Measurements from ENCODE around the gene KLK7. TPM values are rescaled to one million over a fixed set of nuclear protein-coding genes. Genes with fewer than 3 reads are reported as not detected.
"Not testable (repeated sequence)": the region's sequence is repeated elsewhere in the genome, so short reads cannot be mapped to it uniquely, and the experiment has no call there.

The KLK7 gene
- total RNA-seq, 1 donor from 2014 or later, result 9.3 TPM

DNA sequence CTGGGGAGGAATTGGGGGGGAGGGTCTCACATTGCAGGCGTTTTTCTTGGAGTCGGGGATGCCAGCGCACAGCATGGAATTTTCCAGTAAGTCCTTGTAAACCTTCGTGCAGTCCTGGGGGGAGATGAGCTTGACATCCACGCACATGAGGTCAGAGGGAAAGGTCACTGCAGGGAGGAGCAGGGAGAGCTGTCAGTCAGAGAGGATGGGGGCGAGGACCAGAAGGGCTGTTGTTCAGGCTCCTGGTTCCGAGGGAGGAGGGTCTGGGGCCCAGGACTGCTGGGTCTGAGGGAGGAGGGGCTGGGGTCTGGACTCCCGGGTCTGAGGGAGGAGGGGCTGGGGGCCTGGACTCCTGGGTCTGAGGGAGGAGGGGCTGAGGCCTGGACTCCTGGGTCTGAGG is 4.0 kb downstream of the KLK7 start:
- no peak for TF ChIP-seq CTCF (conservative IDR thresholded peaks at IDR 0.05; ENCODE audit: low read depth, low read length)
- no peak overlapping the region for H3K4me3 ChIP-seq (ENCODE audit: low read depth, low read length)
- no peak for DNase-seq (ENCODE audit: low read depth)

DNA sequence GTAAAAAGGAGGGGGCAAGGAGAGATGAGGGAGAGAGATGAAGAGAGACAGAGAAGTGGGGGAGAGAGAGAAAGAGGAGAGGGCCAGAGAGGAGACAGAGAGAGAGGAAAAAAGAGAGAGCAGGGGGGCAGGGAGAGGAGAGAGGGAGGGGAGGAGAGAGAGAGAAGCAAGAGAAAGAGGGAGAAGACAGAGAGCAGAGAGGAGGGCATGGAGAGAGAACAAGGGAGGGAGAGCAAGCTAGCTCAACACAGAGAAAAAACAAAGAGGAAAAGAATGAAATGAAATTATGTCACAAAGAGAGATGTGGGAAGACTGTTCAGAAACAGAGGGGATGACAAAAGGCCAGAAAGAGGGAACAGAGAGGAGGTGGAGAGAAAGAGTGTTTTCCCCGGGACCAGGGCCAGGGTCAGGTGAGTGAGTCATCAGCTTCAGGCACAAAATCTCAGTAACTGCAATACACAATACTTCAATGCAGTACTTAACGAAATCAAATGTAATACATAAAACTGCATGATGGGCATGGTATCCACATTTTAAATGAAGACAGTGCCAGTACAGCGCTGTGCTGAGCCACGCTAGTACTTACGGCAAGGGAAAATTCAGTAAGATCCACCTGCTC is 4.8 kb downstream of the KLK7 start:
- DNase-seq (ENCODE audit: low read depth), result no peak
- no peak for TF ChIP-seq CTCF (conservative IDR thresholded peaks at IDR 0.05; ENCODE audit: low read depth, low read length)
- no peak overlapping the region for H3K4me3 ChIP-seq (ENCODE audit: low read depth, low read length)

- no peak overlapping the region for H3K4me3 ChIP-seq (ENCODE audit: low read depth, low read length)
- TF ChIP-seq CTCF (conservative IDR thresholded peaks at IDR 0.05; ENCODE audit: low read depth, low read length), result no peak
- no peak for DNase-seq (ENCODE audit: low read depth)
Measured at GRCh38 chr19:50977626-50978025, 6.1 kb downstream of the KLK7 start.

DNA sequence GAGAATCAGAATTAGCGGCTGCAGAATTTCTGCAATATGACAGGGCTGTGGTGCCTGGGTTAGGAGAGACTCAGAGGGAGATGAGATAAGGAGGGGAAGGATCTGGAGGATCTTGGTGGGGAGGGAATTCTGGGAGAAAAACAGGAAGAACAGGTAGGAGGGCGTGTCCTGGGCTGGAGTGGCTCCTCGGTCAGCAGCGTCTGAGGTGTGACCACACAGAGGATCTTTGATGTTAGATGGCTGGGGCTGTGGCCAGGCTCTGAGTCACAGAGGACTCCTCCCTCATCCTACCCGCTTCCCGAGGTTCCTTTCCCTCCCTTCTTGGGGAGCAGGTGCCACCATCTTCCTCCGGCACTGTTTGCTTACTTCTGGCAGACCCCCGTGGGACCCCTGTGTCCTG is 8.0 kb downstream of the KLK7 start:
- no peak for TF ChIP-seq CTCF (conservative IDR thresholded peaks at IDR 0.05; ENCODE audit: low read depth, low read length)
- no peak for DNase-seq (ENCODE audit: low read depth)
- H3K4me3 ChIP-seq (ENCODE audit: low read depth, low read length), result no peak overlapping the region

DNA sequence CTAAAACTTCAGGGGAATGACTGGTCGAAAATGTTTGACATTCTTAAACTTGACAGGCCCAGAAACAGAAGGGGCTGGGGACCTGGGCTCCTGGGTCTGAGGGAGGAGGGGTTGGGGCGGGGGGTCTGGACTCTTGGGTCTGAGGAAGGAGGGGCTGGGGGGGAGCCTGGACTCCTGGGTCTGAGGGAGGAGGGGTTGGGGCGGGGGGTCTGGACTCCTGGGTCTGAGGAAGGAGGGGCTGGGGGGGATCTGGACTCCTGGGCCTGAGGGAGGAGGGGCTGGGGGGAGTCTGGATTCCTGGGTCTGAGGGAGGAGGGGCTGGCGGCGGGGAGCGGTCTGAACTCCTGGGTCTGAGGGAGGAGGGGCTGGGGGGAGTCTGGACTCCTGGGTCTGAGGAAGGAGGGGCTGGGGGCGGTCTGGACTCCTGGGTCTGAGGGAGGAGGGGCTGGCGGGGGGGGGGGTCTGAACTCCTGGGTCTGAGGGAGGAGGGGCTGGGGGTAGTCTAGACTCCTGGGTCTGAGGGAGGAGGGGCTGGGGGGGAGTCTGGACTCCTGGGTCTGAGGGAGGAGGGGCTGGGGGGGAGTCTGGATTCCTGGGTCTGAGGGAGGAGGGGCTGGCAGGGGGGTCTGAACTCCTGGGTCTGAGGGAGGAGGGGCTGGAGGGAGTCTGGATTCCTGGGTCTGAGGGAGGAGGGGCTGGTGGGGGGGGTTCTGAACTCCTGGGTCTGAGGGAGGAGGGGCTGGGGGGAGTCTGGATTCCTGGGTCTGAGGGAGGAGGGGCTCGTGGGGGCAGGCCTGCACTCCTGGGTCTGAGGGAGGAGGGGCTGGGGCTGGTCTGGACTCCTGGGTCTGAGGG is 8.8 kb downstream of the KLK7 start:
- no peak for DNase-seq (ENCODE audit: low read depth)
- no peak overlapping the region for H3K4me3 ChIP-seq (ENCODE audit: low read depth, low read length)
- TF ChIP-seq CTCF (conservative IDR thresholded peaks at IDR 0.05; ENCODE audit: low read depth, low read length), result no peak

- no peak overlapping the region for H3K4me3 ChIP-seq (ENCODE audit: low read depth, low read length)
- no peak for TF ChIP-seq CTCF (conservative IDR thresholded peaks at IDR 0.05; ENCODE audit: low read depth, low read length)
- DNase-seq (ENCODE audit: low read depth), result no peak
Measured at GRCh38 chr19:50972795-50973376, 10.8 kb downstream of the KLK7 start.

- not testable (repeated sequence) for DNase-seq (ENCODE audit: low read depth); H3K4me3 ChIP-seq (ENCODE audit: low read depth, low read length)
Measured at GRCh38 chr19:50969810-50970209, 13.9 kb downstream of the KLK7 start.
